Jurkat, Clone E6-1 (cell line): ENCODE data around the gene SLC7A8.

Experiments
- DNase-seq: peaks from one replicate; pipeline ENCODE4 v3.0.0-alpha.2; 2011; ENCODE audit warnings: low read depth, low spot score
- H3K4me3 ChIP-seq: 2 replicates; pipeline ENCODE4 v1.5.1; 2011; ENCODE audit warnings: mild to moderate bottlenecking, low read length, control low read depth, moderate library complexity

Gene SLC7A8

DNA sequence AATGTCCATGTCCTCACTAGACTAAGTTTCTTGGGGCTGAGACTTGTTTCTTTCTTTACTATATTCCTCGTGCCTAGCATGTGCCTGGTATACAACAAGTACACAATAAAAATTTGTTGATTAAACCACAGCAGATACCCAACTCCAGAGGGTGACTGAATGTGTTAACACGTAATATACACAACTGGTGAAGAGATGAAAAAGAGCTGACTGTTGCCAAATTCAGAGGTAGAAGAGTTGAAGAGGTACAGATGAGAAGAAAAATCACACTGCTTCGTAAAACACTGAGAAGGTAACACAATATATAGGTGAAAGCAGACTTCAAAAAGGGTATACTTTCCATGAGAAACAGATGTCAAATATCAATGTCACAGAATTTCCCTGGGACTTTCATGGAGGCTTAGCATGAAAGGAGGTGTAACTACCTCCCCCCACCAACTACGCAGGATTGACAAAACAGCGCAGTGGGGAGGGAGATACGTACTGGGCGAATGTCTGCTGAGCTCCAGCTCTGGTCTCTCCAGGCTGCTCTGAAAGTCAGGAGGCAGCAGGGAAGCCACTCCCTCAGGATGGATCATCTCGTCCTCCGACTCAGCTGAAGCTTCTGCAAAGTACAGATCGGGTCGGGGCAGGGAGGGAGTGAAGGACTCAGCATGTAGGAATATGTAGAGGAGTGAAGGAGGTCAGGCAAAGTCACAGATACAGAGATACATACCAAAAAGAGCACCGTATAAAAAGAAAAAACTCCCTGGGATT, 93.8 kb downstream of the SLC7A8 start:
- H3K4me3 ChIP-seq: no peak overlapping the region
- DNase-seq: no peak

DNA sequence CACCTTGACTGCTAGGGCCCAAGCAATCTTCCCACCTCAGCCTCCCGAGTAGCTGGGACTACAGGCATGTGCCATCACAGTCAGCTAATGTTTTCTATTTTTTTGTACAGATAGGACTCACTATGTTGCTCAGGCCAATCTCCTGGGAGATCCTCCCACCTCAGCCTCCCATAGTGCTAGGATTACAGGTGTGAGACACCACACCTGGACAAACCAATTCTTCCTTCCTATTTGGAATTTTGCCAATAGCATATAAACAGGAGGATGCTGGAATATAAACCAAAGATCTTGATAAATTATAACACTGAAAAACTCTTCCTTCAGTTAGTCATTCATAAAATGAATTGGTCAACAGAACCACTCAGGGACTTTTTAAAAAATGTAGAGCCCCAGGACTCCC, 96.9 kb downstream of the SLC7A8 start:
- DNase-seq: no peak
- no peak overlapping the region for H3K4me3 ChIP-seq

DNA sequence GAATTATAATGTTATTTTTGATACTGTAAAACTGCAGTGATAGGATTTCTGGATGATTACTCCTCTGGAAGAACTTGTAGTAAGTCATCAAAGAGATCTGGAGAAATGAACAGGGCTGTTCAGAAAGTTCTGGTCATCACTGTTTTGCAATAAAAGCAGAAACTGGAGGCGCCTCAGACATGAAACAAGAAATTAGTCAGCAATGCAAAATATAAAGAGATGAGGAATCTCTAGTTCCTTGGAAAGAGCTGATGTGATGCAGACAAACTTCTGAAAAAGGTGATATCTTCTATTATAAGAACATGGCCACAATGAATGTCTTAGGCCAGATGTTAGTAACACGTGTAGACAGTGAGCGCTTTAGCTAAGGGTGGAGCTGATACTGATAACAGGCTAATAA, 98.0 kb downstream of the SLC7A8 start:
- H3K4me3 ChIP-seq: no peak overlapping the region
- no peak for DNase-seq

DNA sequence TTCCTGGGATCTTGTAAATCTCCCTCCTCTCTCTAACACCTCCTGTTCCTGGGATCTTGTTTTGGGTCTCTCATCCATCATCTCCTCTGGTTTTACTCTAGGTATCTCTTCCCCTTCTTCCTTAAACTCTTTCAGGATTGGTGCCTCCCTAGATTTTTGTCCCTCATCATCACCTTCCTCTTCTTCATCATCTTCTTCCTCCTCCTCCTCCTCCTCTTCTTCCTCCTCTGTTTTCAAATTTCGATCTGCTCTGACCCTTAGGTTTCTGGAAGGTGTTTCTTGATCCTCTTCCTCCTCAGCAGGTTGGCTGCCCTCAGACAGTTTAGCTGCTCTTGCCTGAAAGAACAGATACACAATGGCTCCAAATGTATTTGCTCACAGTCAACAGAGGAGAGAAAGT, 103.0 kb downstream of the SLC7A8 start:
- H3K4me3 ChIP-seq: no peak overlapping the region
- no peak for DNase-seq

DNA sequence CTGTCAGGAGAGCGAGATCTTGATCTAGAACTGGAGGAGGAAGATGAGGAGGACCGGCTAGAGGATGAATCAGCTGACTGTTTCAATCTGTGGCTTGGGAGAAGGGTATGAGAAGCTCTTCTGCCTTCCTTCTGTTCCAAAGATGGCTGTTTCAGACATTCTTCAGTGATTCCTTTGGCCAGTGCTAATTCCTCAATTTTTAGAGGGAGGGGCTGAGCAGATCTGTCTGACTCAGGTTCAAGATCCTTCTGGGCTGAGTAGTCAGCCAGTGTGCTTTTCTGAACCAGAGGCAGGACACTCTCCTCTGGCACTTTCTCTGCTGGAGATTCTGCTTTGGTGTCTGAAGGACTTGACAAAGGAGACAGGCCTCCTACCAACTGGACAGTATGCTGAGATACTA, 103.7 kb downstream of the SLC7A8 start:
- H3K4me3 ChIP-seq: no peak overlapping the region
- DNase-seq: no peak

DNA sequence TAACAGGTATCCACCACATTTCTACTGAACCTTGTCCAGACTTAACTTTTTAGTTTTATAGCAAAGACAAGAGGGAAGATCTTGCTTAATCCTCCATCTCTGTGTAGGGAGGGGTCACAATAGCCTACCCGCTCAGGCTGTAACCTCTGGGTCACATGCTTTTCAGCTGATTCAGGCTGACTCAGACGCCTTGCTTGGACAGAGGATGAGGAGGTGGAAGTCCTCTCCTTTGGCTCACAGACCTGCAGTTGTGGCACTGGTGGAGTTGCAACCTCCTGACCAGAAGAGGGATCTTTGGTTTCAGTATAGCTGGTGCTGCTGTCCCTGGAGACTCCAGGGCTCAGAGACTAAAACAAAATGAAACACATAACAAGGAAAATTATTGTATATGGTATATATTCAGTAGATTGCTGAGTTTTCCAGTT, 104.8 kb downstream of the SLC7A8 start:
- DNase-seq: no peak
- H3K4me3 ChIP-seq: no peak overlapping the region

DNA sequence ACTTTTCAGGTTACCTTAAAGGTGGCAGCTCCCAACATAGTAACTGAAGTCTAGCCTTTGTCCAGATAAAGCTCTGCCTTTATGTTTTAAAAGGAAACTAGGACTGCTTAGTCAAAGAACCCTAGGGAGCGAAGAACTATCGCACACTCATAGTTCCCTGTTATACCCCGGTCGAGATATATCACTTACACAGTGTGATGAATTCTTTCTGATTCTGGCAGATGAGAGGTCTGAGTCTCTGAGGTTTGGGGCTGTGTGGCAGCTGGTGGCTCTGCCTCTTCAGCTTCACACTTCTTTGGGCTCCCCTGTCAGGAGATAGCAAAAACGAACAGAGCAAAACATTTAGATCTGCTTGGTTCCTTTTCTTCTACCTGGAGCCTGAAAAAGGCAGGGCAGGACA, 105.5 kb downstream of the SLC7A8 start:
- no peak for DNase-seq
- no peak overlapping the region for H3K4me3 ChIP-seq

DNA sequence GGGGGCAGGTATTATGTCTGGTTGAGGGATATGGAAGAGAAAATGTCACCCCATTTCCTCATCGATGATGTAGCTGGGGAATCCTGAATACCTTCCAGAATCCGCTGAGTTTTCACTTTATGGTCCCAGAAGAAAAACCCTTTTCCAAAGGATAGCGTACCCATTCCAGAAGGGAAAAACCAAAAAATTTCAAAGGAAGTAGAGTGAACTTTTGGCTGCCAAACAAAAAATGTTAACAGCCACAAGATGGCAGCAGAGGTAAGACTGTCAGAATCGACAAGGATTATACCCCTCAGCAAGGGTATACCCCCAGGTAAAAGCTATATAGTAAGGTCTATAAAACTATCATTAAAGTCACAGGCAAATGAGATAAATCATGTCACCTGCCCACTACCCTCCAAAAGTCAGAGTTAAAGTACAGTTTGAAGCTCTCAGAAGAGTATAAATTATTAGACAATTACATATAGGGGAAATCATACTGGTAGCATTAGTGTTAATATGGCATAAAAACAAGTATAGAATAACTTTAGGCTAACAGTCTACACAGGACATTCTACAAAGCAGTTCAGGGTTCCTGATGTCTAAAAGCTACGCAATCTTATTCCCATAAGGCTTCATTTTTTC, 106.6 kb downstream of the SLC7A8 start:
- no peak overlapping the region for H3K4me3 ChIP-seq
- DNase-seq: no peak
